MCF 10A (cell line): Measurements from ENCODE around the gene IFIT5. TPM values are rescaled to one million over a fixed set of nuclear protein-coding genes. Genes with fewer than 3 reads are reported as not detected.
"Not testable (repeated sequence)": the region's sequence is repeated elsewhere in the genome, so short reads cannot be mapped to it uniquely, and the experiment has no call there.

ENCODE experiments used
- BruUV-seq: library from RNA; stranded (reverse); fragments of 400-500 nt; replicated peaks from 2 replicates; lab custom pipeline; 2021; lab: Mats Ljungman, UMichigan
- CTCF ChIA-PET: fragments of 300-600 bp; sonication (Branson Sonifier 250); formaldehyde crosslinking; extraction: SDS; loops from one replicate; lab custom pipeline; 2021; ENCODE audit warnings: antibody characterized with exemption, inconsistent platforms; lab: Yijun Ruan, JAX
- POLR2A ChIA-PET: fragments of 300-600, 350-650 bp; sonication (Branson Sonifier 250); formaldehyde crosslinking; extraction: SDS; loops from one replicate; lab custom pipeline; 2020; ENCODE audit warnings: antibody characterized with exemption, inconsistent platforms; lab: Yijun Ruan, JAX
- DNase-seq: peaks from one replicate; pipeline ENCODE4 v3.0.0-alpha.2; 2018; ENCODE audit not compliant: unreplicated experiment
- H3K27ac Mint-ChIP-seq: one replicate; pipeline ENCODE4 v1.8.0; 2022; ENCODE audit warnings: mild to moderate bottlenecking, low read depth, mixed read lengths; ENCODE audit not compliant: unreplicated experiment
- H3K27me3 Mint-ChIP-seq: one replicate; pipeline ENCODE4 v1.8.0; 2022; ENCODE audit warnings: mixed read lengths; ENCODE audit not compliant: insufficient read depth, unreplicated experiment
- H3K36me3 Mint-ChIP-seq: one replicate; pipeline ENCODE4 v1.8.0; 2022; ENCODE audit warnings: mild to moderate bottlenecking, moderate library complexity, mixed read lengths; ENCODE audit not compliant: insufficient read depth, unreplicated experiment
- H3K4me1 Mint-ChIP-seq: one replicate; pipeline ENCODE4 v1.8.0; 2022; ENCODE audit warnings: mixed read lengths; ENCODE audit not compliant: insufficient read depth, unreplicated experiment
- H3K4me3 Mint-ChIP-seq: one replicate; pipeline ENCODE4 v1.8.0; 2022; ENCODE audit warnings: mild to moderate bottlenecking, moderate library complexity, mixed read lengths; ENCODE audit not compliant: unreplicated experiment
- H3K9me3 Mint-ChIP-seq: one replicate; pipeline ENCODE4 v1.8.0; 2022; ENCODE audit warnings: mixed read lengths; ENCODE audit not compliant: unreplicated experiment
- CTCF ChIP-seq: fragments of 200-600 bp; IDR thresholded peaks from one replicate; pipeline ENCODE4 v1.8.0; 2022; ENCODE audit warnings: antibody characterized with exemption, mild to moderate bottlenecking; ENCODE audit not compliant: unreplicated experiment
- intact Hi-C: fragments of 100-400 bp; cut with micrococcal nuclease; formaldehyde crosslinking; loops from 2 replicates; pipeline ENCODE4 v1.14.1; 2022
- total RNA-seq: library from RNA; stranded (reverse); gene quantifications from 2 replicates; pipeline ENCODE4 v1.2.3, GENCODE V29; 2022

Gene IFIT5
- total RNA-seq, 1 experiment from 2014 or later, result 11.2 TPM

GRCh38 chr10:89389254-89389653 lies 25.1 kb upstream of the IFIT5 start:
- no peak overlapping the region for H3K4me3 Mint-ChIP-seq
- intact Hi-C loops, result loop anchor here (1.0 kb wide), 1 partner anchor 172 kb away; no protein-coding TSS in a partner anchor
- no peaks in the 10 kb centered on the region for H3K9me3 Mint-ChIP-seq
- no peaks in the 10 kb centered on the region for H3K36me3 Mint-ChIP-seq
- CTCF ChIA-PET, result interaction anchor here (0.5 to 1.1 kb wide), 6 partner anchors 13 to 360 kb away, joined by 3 to 7 read pairs (median 4); no protein-coding TSS in a partner anchor
- BruUV-seq, result no TSS peak
- POLR2A ChIA-PET, result interaction anchor here (0.8 kb wide), 1 partner anchor 1482 kb away, joined by 3 read pairs; the partner anchor contains the start of gene RPP30
- H3K27ac Mint-ChIP-seq, result no peak overlapping the region
- peak; percentile 32 for TF ChIP-seq CTCF
- no peaks in the 10 kb centered on the region for H3K27me3 Mint-ChIP-seq
- H3K4me1 Mint-ChIP-seq, result no peaks in the 10 kb centered on the region
- DNase-seq, result peak; percentile 40

- POLR2A ChIA-PET, result interaction anchor here (1.4 kb wide), 1 partner anchor 28 kb away, joined by 3 read pairs; no protein-coding TSS in a partner anchor
- Mint-ChIP-seq H3K27me3 (no peaks in the 10 kb centered on the region), H3K4me3 (no peak overlapping the region), H3K9me3 (no peaks in the 10 kb centered on the region), H3K27ac (no peak overlapping the region), H3K36me3 (no peaks in the 10 kb centered on the region), H3K4me1 (no peaks in the 10 kb centered on the region)
- TF ChIP-seq CTCF, result no peak
- intact Hi-C loops, result no loop called here
- CTCF ChIA-PET, result no interaction called here
- DNase-seq, result no peak
- no TSS peak for BruUV-seq
Measured at GRCh38 chr10:89390476-89391225, 23.7 kb upstream of the IFIT5 start.

GRCh38 chr10:89391226-89391576 lies 23.2 kb upstream of the IFIT5 start:
- BruUV-seq, H3K27ac Mint-ChIP-seq, H3K36me3 Mint-ChIP-seq, intact Hi-C loops, CTCF ChIA-PET, H3K4me3 Mint-ChIP-seq, H3K4me1 Mint-ChIP-seq, DNase-seq, H3K9me3 Mint-ChIP-seq, H3K27me3 Mint-ChIP-seq: not testable (repeated sequence)
- POLR2A ChIA-PET, result interaction anchor here (1.4 to 2.7 kb wide), 3 partner anchors 11 to 90 kb away, joined by 3 to 15 read pairs (median 3); partner anchors contain the start of gene IFIT2

- peak; percentile 85 for DNase-seq
- Mint-ChIP-seq H3K4me3 (peak within 1 kb of the TSS; percentile 77), H3K9me3 (no peaks in the 10 kb centered on the region), H3K27ac (peak within 1 kb of the TSS; percentile 68), H3K36me3 (no peaks in the 10 kb centered on the region), H3K4me1 (no peaks in the 10 kb centered on the region), H3K27me3 (no peaks in the 10 kb centered on the region)
- CTCF ChIA-PET, result interaction anchor here (0.6 to 1.7 kb wide), 11 partner anchors 12 to 1892 kb away, joined by 3 to 7 read pairs (median 4); partner anchors contain the start of gene IFIT5
- no peak for TF ChIP-seq CTCF
- intact Hi-C loops, result loop anchor here (1.0 kb wide), 1 partner anchor 22 kb away; the partner anchor contains the start of gene IFIT5
- POLR2A ChIA-PET, result interaction anchor here (0.6 to 3.1 kb wide), 29 partner anchors 11 to 1888 kb away, joined by 3 to 51 read pairs (median 4); partner anchors contain the start of genes IFIT2, IFIT3, IFIT5 and LIPA
- BruUV-seq, result no TSS peak
Measured at GRCh38 chr10:89391907-89392756, 22.2 kb upstream of the IFIT5 start, which contains the start of gene IFIT1. Gene IFIT1 (plus strand): TSS chr10:89392623. CDS start chr10:89392713, 90 bp downstream.
